HepG2 (cell line): ENCODE measurements around the gene ALDOA. TPM values are rescaled to one million over a fixed set of nuclear protein-coding genes. Genes with fewer than 3 reads are reported as not detected.

Experiments
- DNMT3B ChIP-seq: conservative IDR thresholded peaks from 2 replicates; pipeline ENCODE4 v1.6.1; 2016; ENCODE audit warnings: missing biosample characterization, control low read depth
- MBNL3 ChIP-seq: fragments of 250-450 bp; sonication (Bioruptor Pico); conservative IDR thresholded peaks from 2 replicates; pipeline ENCODE4 v1.8.0; 2022; ENCODE audit warnings: mild to moderate bottlenecking, inconsistent platforms
- RFX3 ChIP-seq: IDR thresholded peaks from 2 replicates; pipeline ENCODE4 v1.6.1; 2016; ENCODE audit warnings: missing biosample characterization, missing genetic modification reagents
- RFX5 ChIP-seq: IDR thresholded peaks from 2 replicates; pipeline ENCODE4 v1.6.1; 2011; ENCODE audit warnings: low read depth, low read length, improper control_type of control experiment
- SKI ChIP-seq: fragments of 450-650 bp; IDR thresholded peaks from one replicate; pipeline ENCODE4 v1.6.1; 2018; ENCODE audit warnings: mild to moderate bottlenecking; ENCODE audit not compliant: partially characterized antibody
- TCF7 ChIP-seq: sonication (generic); IDR thresholded peaks from 2 replicates; pipeline ENCODE4 v1.6.1; 2016; ENCODE audit warnings: antibody characterized with exemption, low read depth
- ZC3H4 ChIP-seq: sonication (generic); formaldehyde crosslinking; IDR thresholded peaks from 2 replicates; pipeline ENCODE4 v1.4.0; 2020; ENCODE audit warnings: missing genetic modification reagents, borderline replicate concordance
- ZMYM2 ChIP-seq: sonication (generic); formaldehyde crosslinking; IDR thresholded peaks from 2 replicates; pipeline ENCODE4 v1.8.0; 2022; ENCODE audit warnings: mild to moderate bottlenecking, missing genetic modification reagents
- ZNF432 ChIP-seq: sonication (generic); formaldehyde crosslinking; IDR thresholded peaks from 2 replicates; pipeline ENCODE4 v1.5.0; 2020; ENCODE audit warnings: missing genetic modification reagents, mild to moderate bottlenecking, borderline replicate concordance
- ZNF577 ChIP-seq: sonication (generic); formaldehyde crosslinking; IDR thresholded peaks from 2 replicates; pipeline ENCODE4 v1.4.0; 2020; ENCODE audit warnings: mild to moderate bottlenecking, low read depth, missing genetic modification reagents, borderline replicate concordance
- ZNF737 ChIP-seq: sonication (generic); formaldehyde crosslinking; IDR thresholded peaks from 2 replicates; pipeline ENCODE4 v1.5.0; 2020; ENCODE audit warnings: missing genetic modification reagents, mild to moderate bottlenecking, borderline replicate concordance
- polyA plus RNA-seq, 8 experiments: library from polyadenylated mRNA; depleted of rRNA in 3 of 8; stranded (reverse) in 7 of 8; unstranded in 1 of 8; fragments of >200 nt; fragmentation: Illumina TruSeq in 4 of 8; extraction: Trizol in 4 of 8; gene quantifications; 2 replicates each; pipeline versions ENCODE4 v1.2.1 to v1.2.3, GENCODE V29; 2011 to 2016; ENCODE audit warnings: low read depth in 4 of 8, missing spikeins in 1 of 8, mixed read lengths in 1 of 8; ENCODE audit not compliant: insufficient read depth in 1 of 8
- total RNA-seq, 5 experiments: library from RNA; depleted of rRNA; stranded (reverse); fragments of >200 nt; fragmentation: Illumina TruSeq; extraction: Trizol; gene quantifications; 2 replicates each; pipeline ENCODE4 v1.2.3, GENCODE V29; 2016; ENCODE audit warnings: low read depth in 1 of 5
- TF ChIP-seq, protein P1 (sequence below): sonication (generic); formaldehyde crosslinking; IDR thresholded peaks from 2 replicates; pipeline ENCODE4 v1.8.1; 2023; ENCODE audit warnings: mild to moderate bottlenecking, inconsistent platforms, moderate library complexity, missing genetic modification reagents, borderline replicate concordance
- TF ChIP-seq, protein P2 (sequence below): sonication (generic); formaldehyde crosslinking; IDR thresholded peaks from 2 replicates; pipeline ENCODE4 v1.4.0; 2020; ENCODE audit warnings: missing genetic modification reagents, mild to moderate bottlenecking, borderline replicate concordance
- TF ChIP-seq, protein P3 (sequence below): sonication (generic); formaldehyde crosslinking; IDR thresholded peaks from 2 replicates; pipeline ENCODE4 v1.5.0; 2020; ENCODE audit warnings: missing genetic modification reagents, mild to moderate bottlenecking, borderline replicate concordance
- TF ChIP-seq, protein P4 (sequence below): sonication (generic); formaldehyde crosslinking; IDR thresholded peaks from 2 replicates; pipeline ENCODE4 v1.4.0; 2020; ENCODE audit warnings: low read depth, mild to moderate bottlenecking, missing genetic modification reagents
- TF ChIP-seq, protein P5 (sequence below): sonication (generic); formaldehyde crosslinking; IDR thresholded peaks from 2 replicates; pipeline ENCODE4 v1.4.0; 2020; ENCODE audit warnings: mild to moderate bottlenecking, missing genetic modification reagents
- TF ChIP-seq, protein P6 (sequence below): IDR thresholded peaks from 2 replicates; pipeline ENCODE4 v1.4.0; 2020; ENCODE audit warnings: mild to moderate bottlenecking, missing genetic modification reagents

ALDOA gene
- total and polyA plus RNA-seq, 2 of the 13 experiments (the other 11 are each of a cell fraction or from before 2014, with no cell fraction given), result 925 to 1,884 TPM

DNA sequence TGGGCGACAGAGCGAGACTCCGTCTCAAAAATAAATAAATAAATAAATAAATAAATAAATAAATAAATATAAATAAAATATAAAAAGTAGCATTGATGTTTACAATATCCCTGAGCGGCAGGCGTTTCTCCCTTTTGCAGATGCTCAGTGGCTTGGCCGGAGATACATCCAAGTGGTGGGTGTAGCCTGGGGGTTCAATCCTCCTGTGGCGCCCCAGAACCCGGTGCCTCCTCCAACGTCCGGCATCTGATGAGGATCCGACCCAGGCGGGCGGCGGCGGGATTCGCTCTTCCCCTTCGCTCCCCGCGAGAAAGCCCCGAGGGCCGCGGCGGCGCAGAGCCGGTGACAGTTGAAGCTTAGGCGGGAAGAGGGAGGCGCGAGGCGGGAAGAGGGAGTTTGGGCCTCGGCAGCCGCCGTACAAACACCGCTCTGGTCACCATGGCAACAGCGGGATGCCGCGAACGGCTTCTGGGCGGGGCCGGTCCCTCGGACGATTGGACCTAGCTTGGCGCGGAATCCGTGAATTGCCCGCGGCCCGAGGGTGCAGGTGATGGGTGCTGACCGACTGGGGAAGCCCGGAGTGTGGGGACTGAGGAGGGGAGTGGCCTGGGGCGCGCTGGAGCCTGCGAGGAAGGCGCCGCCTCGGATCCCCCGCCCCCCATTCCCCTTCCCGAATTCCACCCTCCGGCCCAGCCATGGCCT, 12.7 kb upstream of the ALDOA start (continued):
- TF ChIP-seq, protein P1, sequence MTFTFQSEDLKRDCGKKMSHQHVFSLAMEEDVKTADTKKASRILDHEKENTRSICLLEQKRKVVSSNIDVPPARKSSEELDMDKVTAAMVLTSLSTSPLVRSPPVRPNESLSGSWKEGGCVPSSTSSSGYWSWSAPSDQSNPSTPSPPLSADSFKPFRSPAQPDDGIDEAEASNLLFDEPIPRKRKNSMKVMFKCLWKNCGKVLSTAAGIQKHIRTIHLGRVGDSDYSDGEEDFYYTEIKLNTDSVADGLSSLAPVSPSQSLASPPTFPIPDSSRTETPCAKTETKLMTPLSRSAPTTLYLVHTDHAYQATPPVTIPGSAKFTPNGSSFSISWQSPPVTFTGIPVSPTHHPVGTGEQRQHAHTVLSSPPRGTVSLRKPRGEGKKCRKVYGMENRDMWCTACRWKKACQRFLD (CRISPR knock-in tag), result peak; percentile 76
- peak; percentile 80 for TF ChIP-seq RFX5
- TF ChIP-seq ZC3H4 (CRISPR knock-in tag), result no peak
- TF ChIP-seq ZNF577 (CRISPR knock-in tag), result no peak
- TF ChIP-seq, protein P2, sequence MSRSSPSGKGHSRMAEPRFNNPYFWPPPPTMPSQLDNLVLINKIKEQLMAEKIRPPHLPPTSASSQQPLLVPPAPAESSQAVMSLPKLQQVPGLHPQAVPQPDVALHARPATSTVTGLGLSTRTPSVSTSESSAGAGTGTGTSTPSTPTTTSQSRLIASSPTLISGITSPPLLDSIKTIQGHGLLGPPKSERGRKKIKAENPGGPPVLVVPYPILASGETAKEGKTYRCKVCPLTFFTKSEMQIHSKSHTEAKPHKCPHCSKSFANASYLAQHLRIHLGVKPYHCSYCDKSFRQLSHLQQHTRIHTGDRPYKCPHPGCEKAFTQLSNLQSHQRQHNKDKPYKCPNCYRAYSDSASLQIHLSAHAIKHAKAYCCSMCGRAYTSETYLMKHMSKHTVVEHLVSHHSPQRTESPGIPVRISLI (CRISPR knock-in tag), result peak; percentile 66; the same call in 1 of the 2 replicates
- TF ChIP-seq ZMYM2 (CRISPR knock-in tag), result peak; percentile 94
- TF ChIP-seq, protein P3, sequence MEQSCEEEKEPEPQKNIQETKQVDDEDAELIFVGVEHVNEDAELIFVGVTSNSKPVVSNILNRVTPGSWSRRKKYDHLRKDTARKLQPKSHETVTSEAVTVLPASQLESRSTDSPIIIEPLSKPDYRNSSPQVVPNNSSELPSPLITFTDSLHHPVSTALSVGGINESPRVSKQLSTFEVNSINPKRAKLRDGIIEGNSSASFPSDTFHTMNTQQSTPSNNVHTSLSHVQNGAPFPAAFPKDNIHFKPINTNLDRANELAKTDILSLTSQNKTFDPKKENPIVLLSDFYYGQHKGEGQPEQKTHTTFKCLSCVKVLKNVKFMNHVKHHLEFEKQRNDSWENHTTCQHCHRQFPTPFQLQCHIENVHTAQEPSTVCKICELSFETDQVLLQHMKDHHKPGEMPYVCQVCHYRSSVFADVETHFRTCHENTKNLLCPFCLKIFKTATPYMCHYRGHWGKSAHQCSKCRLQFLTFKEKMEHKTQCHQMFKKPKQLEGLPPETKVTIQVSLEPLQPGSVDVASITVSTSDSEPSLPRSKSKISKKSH (CRISPR knock-in tag), result peak; percentile 99
- TF ChIP-seq DNMT3B (CRISPR knock-in tag), result no peak
- TF ChIP-seq TCF7, result no peak
- TF ChIP-seq, protein P4, sequence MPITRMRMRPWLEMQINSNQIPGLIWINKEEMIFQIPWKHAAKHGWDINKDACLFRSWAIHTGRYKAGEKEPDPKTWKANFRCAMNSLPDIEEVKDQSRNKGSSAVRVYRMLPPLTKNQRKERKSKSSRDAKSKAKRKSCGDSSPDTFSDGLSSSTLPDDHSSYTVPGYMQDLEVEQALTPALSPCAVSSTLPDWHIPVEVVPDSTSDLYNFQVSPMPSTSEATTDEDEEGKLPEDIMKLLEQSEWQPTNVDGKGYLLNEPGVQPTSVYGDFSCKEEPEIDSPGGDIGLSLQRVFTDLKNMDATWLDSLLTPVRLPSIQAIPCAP (CRISPR knock-in tag), result 0 out of 2 replicates have a peak, but pooled peaks have one; percentile 60
- no peak for TF ChIP-seq ZNF432 (CRISPR knock-in tag)
- TF ChIP-seq, protein P5, sequence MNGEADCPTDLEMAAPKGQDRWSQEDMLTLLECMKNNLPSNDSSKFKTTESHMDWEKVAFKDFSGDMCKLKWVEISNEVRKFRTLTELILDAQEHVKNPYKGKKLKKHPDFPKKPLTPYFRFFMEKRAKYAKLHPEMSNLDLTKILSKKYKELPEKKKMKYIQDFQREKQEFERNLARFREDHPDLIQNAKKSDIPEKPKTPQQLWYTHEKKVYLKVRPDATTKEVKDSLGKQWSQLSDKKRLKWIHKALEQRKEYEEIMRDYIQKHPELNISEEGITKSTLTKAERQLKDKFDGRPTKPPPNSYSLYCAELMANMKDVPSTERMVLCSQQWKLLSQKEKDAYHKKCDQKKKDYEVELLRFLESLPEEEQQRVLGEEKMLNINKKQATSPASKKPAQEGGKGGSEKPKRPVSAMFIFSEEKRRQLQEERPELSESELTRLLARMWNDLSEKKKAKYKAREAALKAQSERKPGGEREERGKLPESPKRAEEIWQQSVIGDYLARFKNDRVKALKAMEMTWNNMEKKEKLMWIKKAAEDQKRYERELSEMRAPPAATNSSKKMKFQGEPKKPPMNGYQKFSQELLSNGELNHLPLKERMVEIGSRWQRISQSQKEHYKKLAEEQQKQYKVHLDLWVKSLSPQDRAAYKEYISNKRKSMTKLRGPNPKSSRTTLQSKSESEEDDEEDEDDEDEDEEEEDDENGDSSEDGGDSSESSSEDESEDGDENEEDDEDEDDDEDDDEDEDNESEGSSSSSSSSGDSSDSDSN, result peak; percentile 84
- no peak for TF ChIP-seq SKI
- TF ChIP-seq, protein P6, sequence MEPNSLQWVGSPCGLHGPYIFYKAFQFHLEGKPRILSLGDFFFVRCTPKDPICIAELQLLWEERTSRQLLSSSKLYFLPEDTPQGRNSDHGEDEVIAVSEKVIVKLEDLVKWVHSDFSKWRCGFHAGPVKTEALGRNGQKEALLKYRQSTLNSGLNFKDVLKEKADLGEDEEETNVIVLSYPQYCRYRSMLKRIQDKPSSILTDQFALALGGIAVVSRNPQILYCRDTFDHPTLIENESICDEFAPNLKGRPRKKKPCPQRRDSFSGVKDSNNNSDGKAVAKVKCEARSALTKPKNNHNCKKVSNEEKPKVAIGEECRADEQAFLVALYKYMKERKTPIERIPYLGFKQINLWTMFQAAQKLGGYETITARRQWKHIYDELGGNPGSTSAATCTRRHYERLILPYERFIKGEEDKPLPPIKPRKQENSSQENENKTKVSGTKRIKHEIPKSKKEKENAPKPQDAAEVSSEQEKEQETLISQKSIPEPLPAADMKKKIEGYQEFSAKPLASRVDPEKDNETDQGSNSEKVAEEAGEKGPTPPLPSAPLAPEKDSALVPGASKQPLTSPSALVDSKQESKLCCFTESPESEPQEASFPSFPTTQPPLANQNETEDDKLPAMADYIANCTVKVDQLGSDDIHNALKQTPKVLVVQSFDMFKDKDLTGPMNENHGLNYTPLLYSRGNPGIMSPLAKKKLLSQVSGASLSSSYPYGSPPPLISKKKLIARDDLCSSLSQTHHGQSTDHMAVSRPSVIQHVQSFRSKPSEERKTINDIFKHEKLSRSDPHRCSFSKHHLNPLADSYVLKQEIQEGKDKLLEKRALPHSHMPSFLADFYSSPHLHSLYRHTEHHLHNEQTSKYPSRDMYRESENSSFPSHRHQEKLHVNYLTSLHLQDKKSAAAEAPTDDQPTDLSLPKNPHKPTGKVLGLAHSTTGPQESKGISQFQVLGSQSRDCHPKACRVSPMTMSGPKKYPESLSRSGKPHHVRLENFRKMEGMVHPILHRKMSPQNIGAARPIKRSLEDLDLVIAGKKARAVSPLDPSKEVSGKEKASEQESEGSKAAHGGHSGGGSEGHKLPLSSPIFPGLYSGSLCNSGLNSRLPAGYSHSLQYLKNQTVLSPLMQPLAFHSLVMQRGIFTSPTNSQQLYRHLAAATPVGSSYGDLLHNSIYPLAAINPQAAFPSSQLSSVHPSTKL (CRISPR knock-in tag), result peak; percentile 73
- no peak for TF ChIP-seq MBNL3 (CRISPR knock-in tag)
- TF ChIP-seq RFX3 (CRISPR knock-in tag), result peak; percentile 100
- TF ChIP-seq ZNF737 (CRISPR knock-in tag), result no peak
